GM19025 (cell line): ENCODE measurements around the gene POLR2E.

Source experiments
- ATAC-seq: cut with Tn5 transposase; IDR thresholded peaks from one replicate; pipeline ENCODE4 v1.9.1; 2021; ENCODE audit warnings: mild to moderate bottlenecking, low read depth, moderate library complexity; ENCODE audit not compliant: unreplicated experiment

The POLR2E gene

DNA sequence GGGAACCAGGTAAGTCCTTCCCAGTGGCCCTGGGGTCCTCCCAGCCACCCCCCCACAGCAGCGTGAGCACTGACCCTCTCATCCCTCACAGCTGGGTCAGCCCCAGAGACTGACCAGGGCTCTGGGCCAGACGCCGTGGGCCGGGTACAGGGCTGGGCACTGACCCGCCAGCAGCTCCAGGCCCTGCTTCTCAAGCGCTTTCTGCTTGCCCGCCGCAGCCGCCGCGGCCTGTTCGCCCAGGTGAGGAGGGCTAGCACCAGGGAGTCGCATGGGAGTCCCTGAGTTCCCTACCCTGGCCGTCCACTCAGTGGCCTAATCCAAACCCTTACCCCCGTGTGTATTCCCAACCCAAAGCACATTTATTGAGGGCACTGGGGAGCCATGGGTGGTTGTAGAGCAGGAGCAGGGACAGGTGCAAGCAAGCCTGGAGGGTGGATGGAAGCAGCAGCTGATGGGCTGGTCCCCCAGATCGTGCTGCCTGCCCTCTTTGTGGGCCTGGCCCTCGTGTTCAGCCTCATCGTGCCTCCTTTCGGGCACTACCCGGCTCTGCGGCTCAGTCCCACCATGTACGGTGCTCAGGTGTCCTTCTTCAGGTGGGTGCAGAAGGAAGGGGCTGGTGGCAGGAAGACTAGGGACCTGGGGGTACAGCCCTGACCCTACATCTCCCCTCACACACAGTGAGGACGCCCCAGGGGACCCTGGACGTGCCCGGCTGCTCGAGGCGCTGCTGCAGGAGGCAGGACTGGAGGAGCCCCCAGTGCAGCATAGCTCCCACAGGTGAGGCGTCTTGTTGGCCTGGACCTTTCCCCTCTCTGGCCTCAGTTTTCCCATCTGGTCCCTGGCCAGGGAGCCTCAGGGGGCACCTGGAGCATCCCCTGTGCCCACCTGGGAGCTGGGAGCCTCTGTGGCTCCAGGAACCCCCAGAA, 40.8 kb downstream of the POLR2E start:
- ATAC-seq, result no peak

DNA sequence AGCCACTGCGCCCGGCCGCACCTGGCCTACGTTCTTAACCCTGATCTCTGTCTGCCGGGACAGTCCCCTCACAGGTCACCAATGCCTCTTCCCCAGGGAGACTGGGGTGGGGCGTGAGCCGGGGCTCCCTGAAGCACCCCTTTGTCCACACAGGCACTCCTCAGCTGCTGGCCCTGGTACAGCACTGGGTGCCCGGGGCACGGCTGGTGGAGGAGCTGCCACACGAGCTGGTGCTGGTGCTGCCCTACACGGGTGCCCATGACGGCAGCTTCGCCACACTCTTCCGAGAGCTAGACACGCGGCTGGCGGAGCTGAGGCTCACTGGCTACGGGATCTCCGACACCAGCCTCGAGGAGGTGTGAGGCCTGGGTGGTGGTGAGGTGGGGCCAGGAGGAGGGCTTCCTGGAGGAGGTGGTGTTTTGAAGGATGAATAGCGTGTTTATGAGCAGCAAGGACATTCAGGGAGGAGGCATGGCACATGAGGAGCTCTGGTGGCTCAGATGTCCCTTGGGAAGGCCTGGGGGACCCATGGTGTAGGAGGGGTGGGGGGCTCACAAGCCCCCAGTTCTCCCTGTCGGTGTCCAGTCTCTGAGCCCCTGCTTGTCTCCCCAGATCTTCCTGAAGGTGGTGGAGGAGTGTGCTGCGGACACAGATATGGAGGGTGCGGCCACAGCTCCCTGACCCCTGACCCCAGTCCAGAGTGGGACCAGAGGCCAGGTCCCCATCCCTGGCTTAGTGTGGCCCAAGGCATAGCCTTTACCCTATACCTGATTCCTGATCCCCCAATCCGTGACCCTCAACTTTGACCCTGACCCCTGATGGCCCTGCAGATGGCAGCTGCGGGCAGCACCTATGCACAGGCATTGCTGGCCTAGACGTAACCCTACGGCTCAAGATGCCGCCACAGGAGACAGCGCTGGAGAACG, 41.7 kb downstream of the POLR2E start:
- no peak for ATAC-seq

DNA sequence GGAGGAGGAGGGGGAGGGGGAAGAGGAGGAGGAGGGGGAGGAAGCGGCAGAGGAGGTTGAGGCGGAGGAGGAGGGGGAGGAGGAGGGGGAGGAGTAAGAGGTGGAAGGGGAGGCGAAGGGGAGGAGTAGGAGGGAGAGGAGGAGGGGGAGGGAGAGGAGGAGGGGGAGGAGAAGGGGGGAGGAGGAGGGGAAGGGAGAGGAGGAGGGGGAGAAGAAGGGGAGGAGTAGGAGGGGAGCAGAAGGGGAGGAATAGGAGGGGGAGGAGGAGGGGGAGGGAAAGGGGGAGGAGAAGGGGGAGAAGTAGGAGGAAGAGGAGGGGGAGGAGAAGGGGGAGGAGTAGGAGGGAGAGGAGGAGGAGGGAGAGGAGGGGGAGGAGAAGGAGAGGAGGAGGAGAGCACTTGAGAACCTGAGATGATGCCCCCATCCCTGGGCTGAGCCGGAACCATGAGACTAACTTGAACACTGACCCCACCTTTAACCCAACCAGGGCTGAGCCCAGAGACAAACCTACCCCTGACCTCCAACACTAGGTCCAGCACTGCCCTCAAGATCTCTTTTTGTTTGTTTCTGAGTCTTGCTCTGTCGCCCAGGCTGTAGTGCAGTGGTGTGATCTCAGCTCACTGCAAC, 42.7 kb downstream of the POLR2E start:
- no peak for ATAC-seq

DNA sequence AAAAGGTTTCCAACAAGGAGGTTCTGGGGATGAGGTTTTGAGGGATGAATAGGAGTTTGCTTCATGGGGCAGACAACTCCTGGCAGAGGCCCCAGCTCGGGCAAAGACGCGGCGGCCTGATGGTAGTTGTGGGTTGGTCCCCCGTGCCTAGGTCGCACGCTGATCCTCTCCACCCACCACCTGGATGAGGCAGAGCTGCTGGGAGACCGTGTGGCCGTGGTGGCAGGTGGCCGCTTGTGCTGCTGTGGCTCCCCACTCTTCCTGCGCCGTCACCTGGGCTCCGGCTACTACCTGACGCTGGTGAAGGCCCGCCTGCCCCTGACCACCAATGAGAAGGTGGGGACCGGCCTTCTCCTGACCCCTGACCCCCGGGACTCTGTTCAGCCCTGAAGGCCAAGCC, 43.4 kb downstream of the POLR2E start:
- ATAC-seq, result no peak

GRCh38 chr19:1050989-1051788, 44.0 kb downstream of the POLR2E start:
- no peak for ATAC-seq

DNA sequence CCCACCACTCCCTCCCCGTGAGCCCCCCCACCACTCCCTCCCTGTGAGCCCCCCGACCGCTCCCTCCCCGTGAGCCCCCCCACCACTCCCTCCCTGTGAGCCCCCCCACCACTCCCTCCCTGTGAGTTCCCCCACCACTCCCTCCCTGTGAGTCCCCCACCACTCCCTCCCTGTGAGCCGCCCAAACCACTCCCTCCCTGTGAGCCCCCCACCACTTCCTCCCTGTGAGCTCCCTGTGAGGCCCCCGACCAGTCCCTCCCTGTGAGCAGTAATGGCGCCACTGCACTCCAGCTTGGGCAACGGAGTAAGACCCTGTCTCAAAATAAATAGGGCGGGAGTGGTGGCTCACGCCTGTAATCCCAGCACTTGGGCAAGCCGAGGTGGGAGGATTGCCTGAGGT, 45.4 kb downstream of the POLR2E start:
- ATAC-seq, result no peak

DNA sequence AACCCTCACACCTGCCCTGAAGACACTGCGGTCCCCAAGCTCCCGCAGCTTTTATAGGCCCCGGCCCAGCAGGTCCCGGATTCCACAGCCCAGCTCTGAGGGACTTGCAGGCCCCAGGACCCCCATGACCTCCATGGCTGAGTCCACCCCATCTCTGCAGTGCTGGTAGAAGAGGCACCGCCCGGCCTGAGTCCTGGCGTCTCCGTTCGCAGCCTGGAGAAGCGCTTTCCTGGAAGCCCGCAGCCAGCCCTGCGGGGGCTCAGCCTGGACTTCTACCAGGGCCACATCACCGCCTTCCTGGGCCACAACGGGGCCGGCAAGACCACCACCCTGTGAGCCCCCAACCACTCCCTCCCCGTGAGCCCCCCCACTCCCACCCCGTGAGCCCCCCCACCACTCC, 46.1 kb downstream of the POLR2E start:
- no peak for ATAC-seq

- ATAC-seq, result no peak
Observed at GRCh38 chr19:1047696-1048147, 47.5 kb downstream of the POLR2E start.

DNA sequence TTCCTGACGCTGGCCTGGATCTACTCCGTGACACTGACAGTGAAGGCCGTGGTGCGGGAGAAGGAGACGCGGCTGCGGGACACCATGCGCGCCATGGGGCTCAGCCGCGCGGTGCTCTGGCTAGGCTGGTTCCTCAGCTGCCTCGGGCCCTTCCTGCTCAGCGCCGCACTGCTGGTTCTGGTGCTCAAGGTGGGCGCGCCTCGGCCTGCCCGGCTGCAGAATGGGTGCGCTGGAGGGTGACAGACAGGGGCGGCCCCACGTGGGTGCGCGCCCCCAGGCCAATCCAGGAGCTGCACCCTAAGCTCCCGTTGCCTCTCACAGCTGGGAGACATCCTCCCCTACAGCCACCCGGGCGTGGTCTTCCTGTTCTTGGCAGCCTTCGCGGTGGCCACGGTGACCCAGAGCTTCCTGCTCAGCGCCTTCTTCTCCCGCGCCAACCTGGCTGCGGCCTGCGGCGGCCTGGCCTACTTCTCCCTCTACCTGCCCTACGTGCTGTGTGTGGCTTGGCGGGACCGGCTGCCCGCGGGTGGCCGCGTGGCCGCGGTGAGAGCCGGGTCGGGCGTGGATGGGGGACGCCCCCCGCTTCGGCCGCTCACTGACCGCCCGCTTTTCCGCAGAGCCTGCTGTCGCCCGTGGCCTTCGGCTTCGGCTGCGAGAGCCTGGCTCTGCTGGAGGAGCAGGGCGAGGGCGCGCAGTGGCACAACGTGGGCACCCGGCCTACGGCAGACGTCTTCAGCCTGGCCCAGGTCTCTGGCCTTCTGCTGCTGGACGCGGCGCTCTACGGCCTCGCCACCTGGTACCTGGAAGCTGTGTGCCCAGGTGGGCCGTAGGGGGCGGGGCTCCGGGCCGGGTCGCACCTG, 48.1 kb downstream of the POLR2E start:
- ATAC-seq, result no peak

DNA sequence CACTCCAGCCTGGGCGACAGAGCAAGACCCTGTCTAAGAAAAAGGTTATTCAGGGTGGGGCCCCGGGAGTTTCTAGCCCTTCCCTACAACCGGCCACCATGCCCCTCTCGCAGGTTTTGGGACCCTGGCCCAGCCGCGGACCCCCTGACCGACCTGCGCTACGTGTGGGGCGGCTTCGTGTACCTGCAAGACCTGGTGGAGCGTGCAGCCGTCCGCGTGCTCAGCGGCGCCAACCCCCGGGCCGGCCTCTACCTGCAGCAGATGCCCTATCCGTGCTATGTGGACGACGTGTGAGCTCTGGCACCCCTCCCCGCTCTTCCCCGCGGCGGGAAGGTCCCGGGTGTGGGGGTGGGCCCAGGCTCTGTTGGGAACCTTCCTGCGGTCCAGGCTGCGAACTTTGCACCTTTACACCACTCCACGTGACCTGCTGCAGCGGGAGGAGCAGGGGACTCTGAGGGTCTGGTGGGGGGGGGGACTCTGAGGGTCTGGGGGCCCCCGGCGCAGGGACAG, 49.0 kb downstream of the POLR2E start:
- ATAC-seq, result no peak

DNA sequence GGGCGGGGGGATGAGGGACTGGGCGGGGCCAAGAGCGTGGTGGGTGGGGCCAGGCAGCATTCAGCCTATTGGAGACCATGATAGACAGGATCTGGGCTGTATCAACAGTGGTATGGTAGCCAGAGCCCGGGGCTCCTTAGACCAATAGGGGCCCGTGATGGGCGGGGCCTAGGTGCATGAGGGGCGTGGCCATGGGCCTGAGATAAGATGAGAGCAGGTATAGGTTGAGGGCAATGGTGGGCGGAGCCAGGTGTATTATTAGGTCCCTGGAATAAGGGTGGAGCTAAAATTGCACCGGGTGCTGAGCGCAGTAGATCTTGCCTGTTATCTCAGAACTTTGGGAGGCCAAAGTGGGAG, 50.0 kb downstream of the POLR2E start:
- ATAC-seq, result no peak

DNA sequence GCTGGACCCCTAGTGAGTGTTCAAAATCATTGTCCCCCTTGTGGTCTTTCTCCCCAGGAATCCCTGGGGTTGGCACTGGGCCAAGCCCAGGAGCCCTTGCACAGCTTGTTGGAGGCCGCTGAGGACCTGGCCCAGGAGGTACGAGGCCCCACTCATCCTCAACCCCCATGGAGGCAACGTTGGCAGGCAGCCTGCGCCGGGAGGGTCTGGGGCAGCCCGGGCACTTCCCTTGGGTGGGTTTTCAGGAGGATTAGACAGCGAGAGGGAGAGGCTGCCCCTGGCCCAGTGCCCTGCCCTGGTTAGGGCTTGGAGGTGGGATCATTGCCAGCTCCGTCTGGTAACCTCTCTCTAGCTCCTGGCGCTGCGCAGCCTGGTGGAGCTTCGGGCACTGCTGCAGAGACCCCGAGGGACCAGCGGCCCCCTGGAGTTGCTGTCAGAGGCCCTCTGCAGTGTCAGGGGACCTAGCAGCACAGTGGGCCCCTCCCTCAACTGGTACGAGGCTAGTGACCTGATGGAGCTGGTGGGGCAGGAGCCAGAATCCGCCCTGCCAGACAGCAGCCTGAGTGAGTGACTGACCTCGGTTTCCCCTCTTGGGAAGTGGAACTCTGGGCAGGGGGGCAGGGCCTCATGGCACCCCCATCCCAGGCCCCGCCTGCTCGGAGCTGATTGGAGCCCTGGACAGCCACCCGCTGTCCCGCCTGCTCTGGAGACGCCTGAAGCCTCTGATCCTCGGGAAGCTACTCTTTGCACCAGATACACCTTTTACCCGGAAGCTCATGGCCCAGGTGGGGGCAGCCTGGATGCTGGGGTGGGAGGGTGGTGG, 52.3 kb downstream of the POLR2E start:
- no peak for ATAC-seq

DNA sequence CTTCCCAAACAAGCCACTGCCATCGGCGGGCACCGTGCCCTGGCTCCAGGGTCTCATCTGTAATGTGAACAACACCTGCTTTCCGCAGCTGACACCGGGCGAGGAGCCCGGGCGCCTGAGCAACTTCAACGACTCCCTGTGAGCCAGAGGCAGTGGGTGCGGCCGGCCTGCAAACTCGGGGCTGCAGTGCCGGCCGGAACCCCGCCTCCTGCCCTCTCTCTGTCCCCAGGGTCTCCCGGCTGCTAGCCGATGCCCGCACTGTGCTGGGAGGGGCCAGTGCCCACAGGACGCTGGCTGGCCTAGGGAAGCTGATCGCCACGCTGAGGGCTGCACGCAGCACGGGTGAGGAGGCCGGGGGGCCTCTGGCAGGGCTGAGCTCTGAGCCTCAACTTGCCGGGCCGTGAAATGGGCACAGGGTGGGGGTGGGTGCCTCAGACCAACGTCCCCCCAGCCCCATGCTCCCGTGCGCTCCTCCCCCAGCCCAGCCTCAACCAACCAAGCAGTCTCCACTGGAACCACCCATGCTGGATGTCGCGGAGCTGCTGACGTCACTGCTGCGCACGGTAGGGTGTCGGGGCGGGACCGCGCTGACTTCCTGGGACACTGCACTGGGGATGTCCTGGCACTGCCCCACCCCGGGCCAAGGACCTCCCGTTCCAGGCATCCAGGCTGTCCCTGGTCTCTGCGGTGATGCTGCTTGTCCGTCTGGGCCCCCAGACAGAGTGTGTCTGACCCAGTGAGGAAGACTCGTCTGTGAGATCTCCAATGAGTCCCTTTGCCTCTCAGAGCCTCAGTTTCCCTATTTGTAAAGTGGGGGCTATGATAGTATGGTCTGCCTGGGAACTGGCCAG, 53.1 kb downstream of the POLR2E start:
- ATAC-seq, result no peak

- no peak for ATAC-seq
Observed at GRCh38 chr19:1041272-1041834, 53.8 kb downstream of the POLR2E start.

GRCh38 chr19:1040476-1041271, 54.5 kb downstream of the POLR2E start:
- peak; percentile 44 for ATAC-seq
